ENCODE measurements around the gene SLC25A43. TPM values are rescaled to one million over a fixed set of nuclear protein-coding genes. Genes with fewer than 3 reads are reported as not detected.

Gene SLC25A43
- polyA plus RNA-seq, 1 of the 3 experiments (the other 2 are of a cell fraction): 13.2 TPM

DNA sequence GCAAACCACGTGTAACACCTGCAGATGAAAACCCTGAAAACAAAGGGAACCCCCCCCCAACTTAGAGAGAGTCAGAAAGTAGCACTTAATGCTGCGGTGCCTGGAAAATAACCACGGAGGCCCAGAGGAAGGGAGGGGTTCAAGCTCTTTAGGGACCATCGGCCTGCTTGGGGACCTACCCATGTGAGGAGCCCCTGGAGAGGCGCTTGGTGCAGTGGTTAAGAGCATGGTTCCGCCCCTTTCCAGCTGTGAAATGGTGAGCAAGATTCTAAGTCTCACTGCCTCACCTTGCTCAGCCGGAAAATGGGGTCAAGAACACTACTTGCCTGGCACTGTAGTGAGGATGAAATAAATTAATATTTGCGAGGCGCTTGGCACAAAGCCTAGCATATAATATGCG, 82.9 kb downstream of the SLC25A43 start (continued):
- TF ChIP-seq, protein P1, sequence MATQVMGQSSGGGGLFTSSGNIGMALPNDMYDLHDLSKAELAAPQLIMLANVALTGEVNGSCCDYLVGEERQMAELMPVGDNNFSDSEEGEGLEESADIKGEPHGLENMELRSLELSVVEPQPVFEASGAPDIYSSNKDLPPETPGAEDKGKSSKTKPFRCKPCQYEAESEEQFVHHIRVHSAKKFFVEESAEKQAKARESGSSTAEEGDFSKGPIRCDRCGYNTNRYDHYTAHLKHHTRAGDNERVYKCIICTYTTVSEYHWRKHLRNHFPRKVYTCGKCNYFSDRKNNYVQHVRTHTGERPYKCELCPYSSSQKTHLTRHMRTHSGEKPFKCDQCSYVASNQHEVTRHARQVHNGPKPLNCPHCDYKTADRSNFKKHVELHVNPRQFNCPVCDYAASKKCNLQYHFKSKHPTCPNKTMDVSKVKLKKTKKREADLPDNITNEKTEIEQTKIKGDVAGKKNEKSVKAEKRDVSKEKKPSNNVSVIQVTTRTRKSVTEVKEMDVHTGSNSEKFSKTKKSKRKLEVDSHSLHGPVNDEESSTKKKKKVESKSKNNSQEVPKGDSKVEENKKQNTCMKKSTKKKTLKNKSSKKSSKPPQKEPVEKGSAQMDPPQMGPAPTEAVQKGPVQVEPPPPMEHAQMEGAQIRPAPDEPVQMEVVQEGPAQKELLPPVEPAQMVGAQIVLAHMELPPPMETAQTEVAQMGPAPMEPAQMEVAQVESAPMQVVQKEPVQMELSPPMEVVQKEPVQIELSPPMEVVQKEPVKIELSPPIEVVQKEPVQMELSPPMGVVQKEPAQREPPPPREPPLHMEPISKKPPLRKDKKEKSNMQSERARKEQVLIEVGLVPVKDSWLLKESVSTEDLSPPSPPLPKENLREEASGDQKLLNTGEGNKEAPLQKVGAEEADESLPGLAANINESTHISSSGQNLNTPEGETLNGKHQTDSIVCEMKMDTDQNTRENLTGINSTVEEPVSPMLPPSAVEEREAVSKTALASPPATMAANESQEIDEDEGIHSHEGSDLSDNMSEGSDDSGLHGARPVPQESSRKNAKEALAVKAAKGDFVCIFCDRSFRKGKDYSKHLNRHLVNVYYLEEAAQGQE (IDR thresholded peaks at IDR 0.05; ENCODE audit: low read depth, low read length): no peak
- TF ChIP-seq MEF2A (IDR thresholded peaks at IDR 0.05; ENCODE audit: borderline replicate concordance, low read depth): no peak
- no peak for TF ChIP-seq TEAD4 (IDR thresholded peaks at IDR 0.05; ENCODE audit: borderline replicate concordance, insufficient read depth)
- no peak for TF ChIP-seq SIN3A (IDR thresholded peaks at IDR 0.05; ENCODE audit: borderline replicate concordance, low read depth, low read length)
- TF ChIP-seq FOSL2 (IDR thresholded peaks at IDR 0.05; ENCODE audit: borderline replicate concordance, low read depth): no peak

DNA sequence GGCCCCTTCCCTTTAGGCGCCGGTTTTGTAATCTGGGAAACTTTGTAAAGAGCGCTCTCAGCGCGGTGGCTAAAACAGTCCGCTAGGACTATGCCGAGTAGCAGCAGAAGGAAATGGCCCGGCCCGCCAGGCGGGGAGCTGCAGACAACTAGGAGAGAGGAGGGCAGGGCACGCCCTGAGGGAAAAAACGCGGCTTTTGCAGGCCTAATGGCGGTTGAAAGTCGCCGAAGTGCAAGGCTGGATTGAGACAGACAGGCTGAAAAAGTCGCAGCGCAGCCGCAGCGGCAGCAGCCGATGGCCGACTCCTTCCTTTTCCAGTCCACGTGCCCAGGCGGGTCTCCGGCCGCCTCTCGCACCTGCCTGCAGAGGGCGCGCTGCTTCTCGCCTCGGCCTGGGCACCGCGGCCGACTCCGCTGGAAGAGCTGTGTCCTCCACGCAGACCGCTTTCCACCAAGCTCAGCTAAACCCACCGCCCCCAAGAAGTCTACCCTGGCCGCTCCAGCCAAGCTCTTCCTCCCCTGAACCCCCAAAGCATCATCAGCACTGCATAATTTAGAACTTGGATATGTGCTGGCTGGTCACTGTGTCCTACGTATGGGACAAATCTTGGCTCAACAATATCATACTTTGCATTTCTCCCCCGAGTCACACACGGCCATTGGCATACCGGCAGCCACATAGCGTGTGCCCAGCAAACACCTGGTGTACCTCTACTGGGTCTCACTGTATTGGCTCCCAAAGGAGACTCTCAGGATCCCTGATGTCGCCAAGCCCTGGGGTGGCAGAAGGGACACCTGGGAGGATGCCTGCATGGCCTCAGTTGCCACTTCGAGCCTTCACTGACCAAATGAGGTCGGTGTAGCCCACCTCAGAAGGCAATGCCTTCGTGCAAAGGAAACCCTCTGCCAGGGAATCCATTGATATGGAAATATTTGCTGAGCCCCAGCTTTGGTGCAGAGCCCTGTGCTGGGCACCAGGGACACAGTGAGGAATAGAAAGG, 83.6 kb downstream of the SLC25A43 start:
- H3K27ac ChIP-seq (ENCODE audit: low read depth in 2 of 2, low read length in 1 of 2): no peak overlapping the region
- WGBS (ENCODE audit: low lambda C conversion rate): 50% methylated on average over 24 of the region's 48 CpGs
- H3K9ac ChIP-seq: no peak overlapping the region
- peak overlapping the region; percentile 56; the same call in 1 of the 2 replicates for H2AFZ ChIP-seq (ENCODE audit: low read depth)
- no peaks in the 10 kb centered on the region for H3K79me2 ChIP-seq (ENCODE audit: insufficient read depth)
- H3F3A ChIP-seq (replicated peaks; ENCODE audit: insufficient read depth): no peaks in the 10 kb centered on the region
- no peaks in the 10 kb centered on the region for H3K36me3 ChIP-seq (replicated peaks in 1 of 2; ENCODE audit: control insufficient read depth in 1 of 2, insufficient read depth in 2 of 2, low read length in 1 of 2)
- no peaks in the 10 kb centered on the region for H3K9me2 ChIP-seq
- H3K4me2 ChIP-seq: peak overlapping the region; percentile 52; the same call in 1 of the 2 replicates
- H3K4me3 ChIP-seq (ENCODE audit: low read depth in 2 of 2, low read length in 1 of 2): peak overlapping the region; percentile 6 to 37; a peak in 1 of 4 replicates
- ChIA-PET POLR2A (interaction anchor here (1.2 kb wide), 1 partner anchor 13 kb away, joined by 3 read pairs; no protein-coding TSS in a partner anchor), CTCF (interaction anchor here (0.7 to 3.6 kb wide), 9 partner anchors 9 to 272 kb away, joined by 3 to 12 read pairs (median 3); no protein-coding TSS in a partner anchor)
- peak; percentile 55 for DNase-seq
- H3K9me3 ChIP-seq: no peaks in the 10 kb centered on the region
- peaks cover 0 to 6% of the 10 kb centered on the region in 2 experiments; a peak in 1 of 4 replicates for H3K4me1 ChIP-seq (ENCODE audit: control insufficient read depth in 1 of 2, insufficient read depth in 2 of 2, low read depth in 1 of 2, low read length in 1 of 2)
- H4K20me1 ChIP-seq (ENCODE audit: insufficient read depth): no peaks in the 10 kb centered on the region
- H3K27me3 ChIP-seq (ENCODE audit: insufficient read depth): peaks cover 26% of the 10 kb centered on the region; the same call in 1 of the 2 replicates
- TF ChIP-seq GATA2 (CRISPR knock-in tag; IDR thresholded peaks at IDR 0.05): no peak
- TF ChIP-seq RCOR1 (IDR thresholded peaks at IDR 0.05; ENCODE audit: low read length): no peak
- no peak for TF ChIP-seq FOSL2 (IDR thresholded peaks at IDR 0.05; ENCODE audit: borderline replicate concordance, low read depth)
- TF ChIP-seq NRF1 (IDR thresholded peaks at IDR 0.05; ENCODE audit: low read depth, low read length): no peak
- TF ChIP-seq, protein P2, sequence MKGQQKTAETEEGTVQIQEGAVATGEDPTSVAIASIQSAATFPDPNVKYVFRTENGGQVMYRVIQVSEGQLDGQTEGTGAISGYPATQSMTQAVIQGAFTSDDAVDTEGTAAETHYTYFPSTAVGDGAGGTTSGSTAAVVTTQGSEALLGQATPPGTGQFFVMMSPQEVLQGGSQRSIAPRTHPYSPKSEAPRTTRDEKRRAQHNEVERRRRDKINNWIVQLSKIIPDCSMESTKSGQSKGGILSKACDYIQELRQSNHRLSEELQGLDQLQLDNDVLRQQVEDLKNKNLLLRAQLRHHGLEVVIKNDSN (IDR thresholded peaks at IDR 0.05; ENCODE audit: borderline replicate concordance, low read depth): peak; percentile 51; the same call in 1 of the 2 replicates
- no peak for TF ChIP-seq FOXM1 (IDR thresholded peaks at IDR 0.05; ENCODE audit: low read depth)
- no peak for TF ChIP-seq TCF12 (IDR thresholded peaks at IDR 0.05)
- TF ChIP-seq, protein P3, sequence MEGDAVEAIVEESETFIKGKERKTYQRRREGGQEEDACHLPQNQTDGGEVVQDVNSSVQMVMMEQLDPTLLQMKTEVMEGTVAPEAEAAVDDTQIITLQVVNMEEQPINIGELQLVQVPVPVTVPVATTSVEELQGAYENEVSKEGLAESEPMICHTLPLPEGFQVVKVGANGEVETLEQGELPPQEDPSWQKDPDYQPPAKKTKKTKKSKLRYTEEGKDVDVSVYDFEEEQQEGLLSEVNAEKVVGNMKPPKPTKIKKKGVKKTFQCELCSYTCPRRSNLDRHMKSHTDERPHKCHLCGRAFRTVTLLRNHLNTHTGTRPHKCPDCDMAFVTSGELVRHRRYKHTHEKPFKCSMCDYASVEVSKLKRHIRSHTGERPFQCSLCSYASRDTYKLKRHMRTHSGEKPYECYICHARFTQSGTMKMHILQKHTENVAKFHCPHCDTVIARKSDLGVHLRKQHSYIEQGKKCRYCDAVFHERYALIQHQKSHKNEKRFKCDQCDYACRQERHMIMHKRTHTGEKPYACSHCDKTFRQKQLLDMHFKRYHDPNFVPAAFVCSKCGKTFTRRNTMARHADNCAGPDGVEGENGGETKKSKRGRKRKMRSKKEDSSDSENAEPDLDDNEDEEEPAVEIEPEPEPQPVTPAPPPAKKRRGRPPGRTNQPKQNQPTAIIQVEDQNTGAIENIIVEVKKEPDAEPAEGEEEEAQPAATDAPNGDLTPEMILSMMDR (IDR thresholded peaks at IDR 0.05): peak; percentile 53
- no peak for TF ChIP-seq JUND (IDR thresholded peaks at IDR 0.05)
- TF ChIP-seq FOXJ3 (CRISPR knock-in tag; IDR thresholded peaks at IDR 0.05): no peak
- TF ChIP-seq, protein P4, sequence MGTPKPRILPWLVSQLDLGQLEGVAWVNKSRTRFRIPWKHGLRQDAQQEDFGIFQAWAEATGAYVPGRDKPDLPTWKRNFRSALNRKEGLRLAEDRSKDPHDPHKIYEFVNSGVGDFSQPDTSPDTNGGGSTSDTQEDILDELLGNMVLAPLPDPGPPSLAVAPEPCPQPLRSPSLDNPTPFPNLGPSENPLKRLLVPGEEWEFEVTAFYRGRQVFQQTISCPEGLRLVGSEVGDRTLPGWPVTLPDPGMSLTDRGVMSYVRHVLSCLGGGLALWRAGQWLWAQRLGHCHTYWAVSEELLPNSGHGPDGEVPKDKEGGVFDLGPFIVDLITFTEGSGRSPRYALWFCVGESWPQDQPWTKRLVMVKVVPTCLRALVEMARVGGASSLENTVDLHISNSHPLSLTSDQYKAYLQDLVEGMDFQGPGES (IDR thresholded peaks at IDR 0.05; ENCODE audit: low read depth, low read length): no peak
- no peak for TF ChIP-seq NFIC (IDR thresholded peaks at IDR 0.05; ENCODE audit: borderline replicate concordance)
- TF ChIP-seq TEAD4 (IDR thresholded peaks at IDR 0.05; ENCODE audit: borderline replicate concordance, insufficient read depth): no peak
- no peak for TF ChIP-seq RXRA (IDR thresholded peaks at IDR 0.05; ENCODE audit: borderline replicate concordance, low read depth)
- TF ChIP-seq, protein P5, sequence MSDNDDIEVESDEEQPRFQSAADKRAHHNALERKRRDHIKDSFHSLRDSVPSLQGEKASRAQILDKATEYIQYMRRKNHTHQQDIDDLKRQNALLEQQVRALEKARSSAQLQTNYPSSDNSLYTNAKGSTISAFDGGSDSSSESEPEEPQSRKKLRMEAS (IDR thresholded peaks at IDR 0.05; ENCODE audit: low read depth): peak; percentile 47; the same call in 1 of the 2 replicates
- no peak for TF ChIP-seq POLR2AphosphoS5 (IDR thresholded peaks at IDR 0.05; ENCODE audit: low read depth, low read length)
- TF ChIP-seq EZH2phosphoT487 (IDR thresholded peaks at IDR 0.05; ENCODE audit: borderline replicate concordance, low read depth): no peak
